Panc1 (cell line): ENCODE results near the gene DCAF15.

Experiments
- POLR2AphosphoS5 ChIP-seq: IDR thresholded peaks from 2 replicates; pipeline ENCODE4 v1.6.1; 2012; ENCODE audit warnings: mild to moderate bottlenecking, low read depth, low read length, moderate library complexity
- TF ChIP-seq, protein P1 (sequence below): fragments of 450-650 bp; IDR thresholded peaks from 2 replicates; pipeline ENCODE4 v1.5.1; 2017; ENCODE audit warnings: mild to moderate bottlenecking

DNA sequence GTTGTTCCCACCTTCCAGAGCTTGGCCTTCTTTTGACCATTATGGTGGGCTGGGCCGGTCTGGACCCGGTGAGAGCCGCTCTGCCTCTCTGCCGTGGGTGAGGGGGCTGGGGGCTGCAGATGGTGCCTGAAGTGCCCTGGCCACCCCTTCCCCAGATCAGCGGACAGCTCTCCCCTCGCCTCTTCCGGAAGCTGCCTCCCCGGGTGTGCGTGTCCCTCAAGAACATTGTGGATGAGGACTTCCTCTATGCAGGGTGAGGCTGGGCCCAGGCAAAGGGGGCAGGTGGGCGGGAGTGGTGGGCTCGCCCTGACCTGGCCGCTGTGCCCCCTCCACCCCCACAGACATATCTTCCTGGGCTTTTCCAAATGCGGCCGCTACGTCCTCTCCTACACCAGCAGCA, 1.9 kb downstream of the DCAF15 start:
- TF ChIP-seq, protein P1, sequence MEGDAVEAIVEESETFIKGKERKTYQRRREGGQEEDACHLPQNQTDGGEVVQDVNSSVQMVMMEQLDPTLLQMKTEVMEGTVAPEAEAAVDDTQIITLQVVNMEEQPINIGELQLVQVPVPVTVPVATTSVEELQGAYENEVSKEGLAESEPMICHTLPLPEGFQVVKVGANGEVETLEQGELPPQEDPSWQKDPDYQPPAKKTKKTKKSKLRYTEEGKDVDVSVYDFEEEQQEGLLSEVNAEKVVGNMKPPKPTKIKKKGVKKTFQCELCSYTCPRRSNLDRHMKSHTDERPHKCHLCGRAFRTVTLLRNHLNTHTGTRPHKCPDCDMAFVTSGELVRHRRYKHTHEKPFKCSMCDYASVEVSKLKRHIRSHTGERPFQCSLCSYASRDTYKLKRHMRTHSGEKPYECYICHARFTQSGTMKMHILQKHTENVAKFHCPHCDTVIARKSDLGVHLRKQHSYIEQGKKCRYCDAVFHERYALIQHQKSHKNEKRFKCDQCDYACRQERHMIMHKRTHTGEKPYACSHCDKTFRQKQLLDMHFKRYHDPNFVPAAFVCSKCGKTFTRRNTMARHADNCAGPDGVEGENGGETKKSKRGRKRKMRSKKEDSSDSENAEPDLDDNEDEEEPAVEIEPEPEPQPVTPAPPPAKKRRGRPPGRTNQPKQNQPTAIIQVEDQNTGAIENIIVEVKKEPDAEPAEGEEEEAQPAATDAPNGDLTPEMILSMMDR: no peak
- no peak for TF ChIP-seq POLR2AphosphoS5
